GM12873 (cell line): ENCODE data around the gene CD86.
A peak's percentile ranks its signal among the peaks of the same experiment; 100 is the strongest.

ENCODE experiments used
- CTCF ChIP-seq: IDR thresholded peaks from 2 replicates; pipeline ENCODE4 v1.5.1; 2012; ENCODE audit warnings: low read depth, mild to moderate bottlenecking, moderate library complexity, low read length, control low read depth; ENCODE audit not compliant: insufficient read depth; ENCODE audit errors: missing control alignments

The CD86 gene

GRCh38 chr3:122055215-122055614, at the start of gene CD86:
Gene CD86, plus strand, starts transcription at chr3:122055362. Its CDS starts 128 bp downstream, at chr3:122055490.
- TF ChIP-seq CTCF = no peak

DNA sequence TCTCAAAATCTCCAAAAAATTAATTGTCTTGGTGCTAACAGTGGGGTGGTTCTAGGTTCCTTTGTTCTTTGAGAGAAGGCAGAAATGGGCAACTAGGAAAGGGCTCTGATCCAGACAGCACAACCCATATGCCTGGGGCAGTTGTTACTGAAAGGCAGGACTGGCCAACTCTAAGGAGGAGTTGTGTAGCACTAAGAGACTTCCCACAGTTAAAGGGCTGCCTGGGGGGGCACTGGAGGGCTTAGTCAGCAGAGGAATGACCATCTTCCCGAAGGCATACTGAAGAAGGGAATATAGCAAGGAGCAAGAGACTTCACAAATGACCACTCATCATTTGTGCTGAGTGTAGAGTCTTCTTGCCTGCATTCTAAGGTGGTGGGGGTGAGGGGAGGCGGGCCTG, 48.9 kb upstream of the CD86 start:
- TF ChIP-seq CTCF = no peak

- TF ChIP-seq CTCF = no peak
Observed at GRCh38 chr3:122008166-122008565, 47.0 kb upstream of the CD86 start.

- no peak for TF ChIP-seq CTCF
Observed at GRCh38 chr3:122010506-122010905, 44.7 kb upstream of the CD86 start.

GRCh38 chr3:122011396-122011795, 43.8 kb upstream of the CD86 start:
- no peak for TF ChIP-seq CTCF

DNA sequence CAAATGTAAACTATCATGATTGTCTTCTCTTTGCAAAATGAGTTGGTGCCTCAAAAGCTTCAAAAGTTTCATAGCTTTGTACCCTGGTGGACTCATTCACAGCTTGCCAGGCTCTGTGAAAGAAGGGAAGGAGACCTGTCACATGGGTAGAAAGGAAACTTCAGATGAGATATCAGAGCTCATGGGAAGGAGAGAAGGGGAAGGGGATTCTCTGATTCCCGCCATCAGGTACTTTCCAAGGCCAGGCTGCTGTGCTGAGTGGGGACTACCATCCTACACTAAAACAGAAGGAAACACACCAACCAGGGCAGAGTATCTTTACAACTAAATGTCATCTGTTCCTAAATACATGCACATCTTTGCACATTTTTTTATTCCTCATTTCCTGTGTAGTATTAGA, 42.3 kb upstream of the CD86 start:
- no peak for TF ChIP-seq CTCF

- TF ChIP-seq CTCF = peak; percentile 28
Observed at GRCh38 chr3:122013448-122013925, 41.7 kb upstream of the CD86 start.
